ENCODE results near the gene SKI. TPM values are rescaled to one million over a fixed set of nuclear protein-coding genes. Genes with fewer than 3 reads are reported as not detected.

Gene SKI
- total RNA-seq, 2 donors from 2014 or later: 31.0 to 36.1 TPM

DNA sequence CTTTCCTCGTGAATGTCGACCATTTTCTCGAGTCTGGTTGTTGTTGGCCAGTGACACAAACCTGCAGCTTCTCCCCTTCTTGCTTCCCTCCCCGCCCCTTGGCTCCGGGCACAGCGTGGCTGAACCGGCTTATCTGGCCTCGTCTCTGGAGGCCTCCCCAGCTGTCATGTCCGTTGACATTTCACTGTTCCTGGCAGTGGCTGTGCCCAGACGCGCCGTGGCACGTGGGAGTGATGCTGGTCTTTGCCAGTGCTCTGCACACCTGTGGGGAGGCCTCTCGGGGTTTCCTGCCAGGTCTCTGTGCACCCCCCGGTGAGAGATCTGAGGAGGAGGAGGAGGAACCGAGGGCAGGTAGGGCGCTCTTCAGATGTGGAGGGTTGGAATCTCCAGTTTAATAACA is 23.7 kb downstream of the SKI start:
- H3K27me3 ChIP-seq: no peaks in the 10 kb centered on the region
- H3K36me3 ChIP-seq: no peaks in the 10 kb centered on the region
- H3K4me1 ChIP-seq: peaks cover 44% of the 10 kb centered on the region
- no peak overlapping the region for H3K27ac ChIP-seq
- H3K9me3 ChIP-seq: no peaks in the 10 kb centered on the region
- no peak overlapping the region for H3K4me3 ChIP-seq
- intact Hi-C loops (cut with DNase I): no loop called here
- DNase-seq: peak; percentile 17
- TF ChIP-seq, protein P1, sequence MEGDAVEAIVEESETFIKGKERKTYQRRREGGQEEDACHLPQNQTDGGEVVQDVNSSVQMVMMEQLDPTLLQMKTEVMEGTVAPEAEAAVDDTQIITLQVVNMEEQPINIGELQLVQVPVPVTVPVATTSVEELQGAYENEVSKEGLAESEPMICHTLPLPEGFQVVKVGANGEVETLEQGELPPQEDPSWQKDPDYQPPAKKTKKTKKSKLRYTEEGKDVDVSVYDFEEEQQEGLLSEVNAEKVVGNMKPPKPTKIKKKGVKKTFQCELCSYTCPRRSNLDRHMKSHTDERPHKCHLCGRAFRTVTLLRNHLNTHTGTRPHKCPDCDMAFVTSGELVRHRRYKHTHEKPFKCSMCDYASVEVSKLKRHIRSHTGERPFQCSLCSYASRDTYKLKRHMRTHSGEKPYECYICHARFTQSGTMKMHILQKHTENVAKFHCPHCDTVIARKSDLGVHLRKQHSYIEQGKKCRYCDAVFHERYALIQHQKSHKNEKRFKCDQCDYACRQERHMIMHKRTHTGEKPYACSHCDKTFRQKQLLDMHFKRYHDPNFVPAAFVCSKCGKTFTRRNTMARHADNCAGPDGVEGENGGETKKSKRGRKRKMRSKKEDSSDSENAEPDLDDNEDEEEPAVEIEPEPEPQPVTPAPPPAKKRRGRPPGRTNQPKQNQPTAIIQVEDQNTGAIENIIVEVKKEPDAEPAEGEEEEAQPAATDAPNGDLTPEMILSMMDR (IDR thresholded peaks at IDR 0.05): no peak
- no peak overlapping the region for H3K9ac ChIP-seq (ENCODE audit: low read depth in 2 of 2, low read length in 2 of 2)

DNA sequence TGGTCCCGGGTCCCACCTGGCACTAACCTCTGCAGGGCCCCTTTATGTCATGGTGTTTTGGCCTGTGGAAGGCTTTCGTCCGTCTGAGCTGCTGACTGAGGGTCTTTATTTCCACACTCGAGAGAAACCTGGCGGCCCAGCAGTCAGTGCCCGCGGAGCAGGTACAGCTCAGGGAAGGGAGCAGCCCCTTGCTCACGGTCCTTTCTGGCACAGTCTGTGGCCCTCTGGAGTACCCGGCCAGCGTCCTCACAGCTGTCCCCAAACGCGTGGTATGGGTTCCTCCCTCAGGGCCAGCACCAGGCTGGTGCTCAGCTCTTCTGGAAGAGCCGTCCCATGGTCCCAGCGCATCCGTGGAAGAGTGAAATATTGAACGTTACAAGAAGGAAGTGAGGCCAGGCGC is 24.3 kb downstream of the SKI start:
- Histone ChIP-seq H3K4me1 (peaks cover 40% of the 10 kb centered on the region), H3K36me3 (no peaks in the 10 kb centered on the region), H3K27me3 (no peaks in the 10 kb centered on the region), H3K4me3 (no peak overlapping the region), H3K27ac (no peak overlapping the region), H3K9ac (ENCODE audit: low read depth in 2 of 2, low read length in 2 of 2) (no peak overlapping the region), H3K9me3 (no peaks in the 10 kb centered on the region)
- TF ChIP-seq, protein P1 (IDR thresholded peaks at IDR 0.05): no peak
- no peak for DNase-seq
- intact Hi-C loops (cut with DNase I): no loop called here

DNA sequence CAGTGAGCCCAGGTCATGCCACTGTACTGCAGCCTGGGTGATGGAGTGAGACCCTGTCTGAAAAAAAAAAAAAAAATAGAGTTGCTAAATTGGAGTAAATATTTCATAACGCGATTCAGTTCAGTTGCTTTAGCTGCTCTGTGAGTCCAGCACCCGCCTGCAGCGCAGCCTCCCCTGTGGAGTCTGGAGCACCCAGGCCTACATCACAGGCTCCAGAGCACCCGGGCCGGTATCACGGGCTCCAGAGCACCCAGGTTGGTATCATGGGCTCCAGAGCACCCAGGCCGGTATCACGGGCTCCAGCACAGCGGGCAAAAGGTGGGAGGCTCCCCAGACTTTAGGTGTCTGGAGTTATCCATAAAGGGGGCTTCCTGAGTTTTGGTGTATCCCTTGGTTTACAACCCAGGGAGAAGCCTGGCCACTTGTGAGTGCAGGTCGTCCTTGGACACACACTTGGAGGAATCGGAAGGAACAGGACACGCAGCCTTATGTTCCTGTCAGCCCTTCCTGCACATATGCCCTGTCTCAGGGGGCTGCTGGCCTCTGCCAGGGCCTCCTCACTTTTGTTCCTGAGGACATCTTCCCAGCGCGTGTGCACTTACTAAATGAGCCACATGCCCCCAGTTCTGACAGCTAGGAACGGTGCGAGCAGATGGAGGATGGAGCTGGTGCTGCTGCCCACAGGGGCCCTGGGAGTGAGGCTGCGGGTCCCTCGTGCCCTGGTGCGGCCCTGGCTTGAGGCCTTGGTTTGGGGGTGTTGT is 25.1 kb downstream of the SKI start:
- Histone ChIP-seq H3K4me3 (no peak overlapping the region), H3K9me3 (no peaks in the 10 kb centered on the region), H3K36me3 (no peaks in the 10 kb centered on the region), H3K27ac (no peak overlapping the region), H3K27me3 (no peaks in the 10 kb centered on the region), H3K4me1 (peaks cover 32% of the 10 kb centered on the region), H3K9ac (ENCODE audit: low read depth in 2 of 2, low read length in 2 of 2) (no peak overlapping the region)
- TF ChIP-seq, protein P1 (IDR thresholded peaks at IDR 0.05): no peak
- intact Hi-C loops (cut with DNase I): no loop called here
- no peak for DNase-seq

DNA sequence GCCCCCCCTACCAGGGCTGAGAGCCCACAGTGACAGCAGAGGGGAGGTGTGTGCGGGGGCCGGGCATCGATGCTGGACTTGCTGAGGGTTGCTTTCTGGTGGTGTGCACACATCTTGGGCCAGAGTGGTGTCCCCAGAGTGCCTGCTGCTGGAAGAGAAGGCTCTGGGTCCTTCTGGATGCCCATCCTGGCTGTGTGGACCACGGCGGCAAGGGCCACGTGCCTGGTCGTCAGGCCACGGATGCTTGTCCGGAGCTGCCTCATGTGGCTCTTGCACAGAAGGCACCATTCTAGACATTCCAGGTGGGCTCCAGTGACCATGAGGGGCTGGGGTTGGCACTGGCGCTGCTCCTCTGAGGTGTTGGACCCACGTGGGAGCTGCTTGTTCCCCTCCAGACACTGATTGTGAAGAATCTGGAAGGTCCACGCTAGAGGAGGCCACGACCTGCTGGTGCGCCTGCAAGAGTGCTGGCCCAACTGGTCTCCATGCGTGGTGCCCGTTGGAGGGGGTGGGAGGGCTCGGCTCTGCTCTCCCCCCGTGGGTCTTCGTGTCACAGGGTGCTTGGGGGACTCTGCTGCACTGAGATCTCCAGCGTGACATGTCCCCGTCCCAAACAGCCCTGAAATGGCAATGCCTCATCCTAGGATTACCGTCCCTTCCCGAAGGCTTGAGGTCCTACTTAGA is 25.8 kb downstream of the SKI start:
- DNase-seq: no peak
- H3K4me1 ChIP-seq: peaks cover 28% of the 10 kb centered on the region
- intact Hi-C loops (cut with DNase I): no loop called here
- no peaks in the 10 kb centered on the region for H3K36me3 ChIP-seq
- no peaks in the 10 kb centered on the region for H3K27me3 ChIP-seq
- no peak overlapping the region for H3K4me3 ChIP-seq
- TF ChIP-seq, protein P1 (IDR thresholded peaks at IDR 0.05): no peak
- H3K9me3 ChIP-seq: no peaks in the 10 kb centered on the region
- H3K9ac ChIP-seq (ENCODE audit: low read depth in 2 of 2, low read length in 2 of 2): no peak overlapping the region
- H3K27ac ChIP-seq: no peak overlapping the region

DNA sequence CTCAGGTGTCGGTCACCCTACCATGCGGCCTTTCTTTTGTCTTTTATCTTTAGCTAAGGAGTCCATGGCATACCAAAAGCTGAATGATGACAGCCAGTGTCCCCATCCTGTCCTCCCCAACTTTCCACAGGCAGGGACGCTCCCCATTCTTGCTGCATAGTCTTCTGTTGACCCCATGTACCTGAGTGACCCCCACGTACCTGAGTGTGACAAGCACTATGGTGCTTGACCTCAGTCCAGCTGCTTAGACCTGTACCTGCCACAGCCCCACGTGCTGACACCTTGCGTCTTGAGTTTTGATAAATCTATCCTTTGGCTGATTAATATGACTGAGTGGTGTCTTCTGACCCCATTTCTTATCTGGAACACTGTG is 26.9 kb downstream of the SKI start:
- Histone ChIP-seq H3K9me3 (no peaks in the 10 kb centered on the region), H3K36me3 (no peaks in the 10 kb centered on the region), H3K27ac (peak overlapping the region; percentile 60), H3K4me3 (no peak overlapping the region), H3K4me1 (peaks cover 19% of the 10 kb centered on the region), H3K9ac (ENCODE audit: low read depth in 2 of 2, low read length in 2 of 2) (no peak overlapping the region), H3K27me3 (no peaks in the 10 kb centered on the region)
- no peak for DNase-seq
- intact Hi-C loops (cut with DNase I): no loop called here
- TF ChIP-seq, protein P1 (IDR thresholded peaks at IDR 0.05): no peak
